Activated T-helper 1 cell treated with anti-CD3 and anti-CD28 coated beads, Interleukin-2, amount 50 U/mL, for 16 hours (primary cell): ENCODE measurements around the gene P2RX7.
"Not testable (repeated sequence)": the region's sequence is repeated elsewhere in the genome, so short reads cannot be mapped to it uniquely, and the experiment has no call there.

Experiments used
- DNase-seq, 2 donors: peaks; one replicate each; pipeline ENCODE4 v3.0.0-alpha.2; 2020; ENCODE audit warnings: low read depth in 1 of 2, low spot score in 1 of 2

The P2RX7 gene

DNA sequence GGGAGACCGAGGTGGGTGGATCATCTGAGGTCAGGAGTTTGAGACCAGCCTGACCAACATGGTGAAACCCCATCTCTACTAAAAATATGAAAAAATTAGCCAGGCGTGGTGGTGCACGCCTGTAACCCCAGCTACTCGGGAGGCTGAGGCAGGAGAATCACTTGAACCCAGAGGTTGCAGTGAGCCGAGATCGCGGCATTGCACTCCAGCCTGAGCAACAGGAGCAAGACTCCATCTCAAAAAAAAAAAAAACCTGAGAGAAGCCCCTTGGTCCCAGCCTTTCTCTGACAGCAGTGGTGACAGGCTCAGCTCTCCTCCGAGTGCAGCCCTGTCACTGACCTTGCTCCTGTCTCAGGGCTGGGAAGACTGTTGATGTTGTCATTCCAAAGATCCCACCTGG lies 94.2 kb downstream of the P2RX7 start:
- not testable (repeated sequence) for DNase-seq

DNA sequence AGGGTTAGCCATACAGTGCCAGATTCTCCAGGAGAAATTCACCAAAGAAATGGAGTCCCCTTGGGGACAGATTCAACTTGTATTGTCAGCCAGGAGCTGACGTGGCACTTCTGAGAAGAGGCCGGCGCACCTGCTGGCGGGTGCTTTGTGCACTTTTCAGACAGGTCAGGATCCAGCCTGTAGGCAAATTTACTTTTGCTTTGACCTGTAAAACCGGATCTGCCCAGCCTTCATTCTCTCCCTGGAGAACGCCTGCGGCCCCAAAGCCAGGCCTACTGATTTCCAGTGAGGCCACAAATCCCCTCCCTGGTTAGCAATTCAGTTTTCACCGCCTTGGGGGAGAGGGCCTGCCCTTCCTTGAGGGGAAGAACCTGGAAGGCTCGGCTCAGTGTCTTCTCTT lies 94.6 kb downstream of the P2RX7 start:
- DNase-seq, result no peak

DNA sequence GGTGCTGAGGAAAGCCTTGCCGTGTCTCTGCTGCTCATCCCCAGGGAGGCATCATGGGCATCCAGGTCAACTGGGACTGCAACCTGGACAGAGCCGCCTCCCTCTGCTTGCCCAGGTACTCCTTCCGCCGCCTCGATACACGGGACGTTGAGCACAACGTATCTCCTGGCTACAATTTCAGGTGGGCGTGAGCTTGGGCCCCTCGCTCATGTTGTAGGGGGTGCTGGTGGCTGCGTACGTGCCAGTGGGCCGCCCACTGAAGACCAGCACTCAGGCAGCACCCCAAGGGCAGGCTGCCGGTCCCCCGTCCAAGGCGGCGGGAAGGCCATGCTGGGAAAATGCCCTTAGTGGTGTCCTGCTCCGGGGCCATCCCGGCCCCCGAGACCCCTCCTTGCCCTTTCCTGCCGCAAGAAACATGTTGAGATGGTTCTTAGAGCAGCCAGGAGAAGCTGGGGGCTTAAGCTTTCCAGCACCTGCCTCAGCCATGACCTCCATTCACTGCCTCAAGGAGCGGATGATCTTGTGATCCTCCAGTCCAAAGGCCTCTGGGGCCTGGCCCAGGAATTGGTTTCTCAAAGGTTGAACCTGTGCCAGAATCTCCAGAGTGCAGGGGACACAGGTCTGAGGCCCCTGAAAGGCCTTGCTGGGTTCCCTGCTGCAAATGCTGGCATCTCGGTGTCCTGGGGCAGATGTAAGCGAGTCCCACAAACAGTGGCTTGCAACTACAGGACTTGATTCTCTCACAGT lies 96.4 kb downstream of the P2RX7 start:
- DNase-seq, result no peak

DNA sequence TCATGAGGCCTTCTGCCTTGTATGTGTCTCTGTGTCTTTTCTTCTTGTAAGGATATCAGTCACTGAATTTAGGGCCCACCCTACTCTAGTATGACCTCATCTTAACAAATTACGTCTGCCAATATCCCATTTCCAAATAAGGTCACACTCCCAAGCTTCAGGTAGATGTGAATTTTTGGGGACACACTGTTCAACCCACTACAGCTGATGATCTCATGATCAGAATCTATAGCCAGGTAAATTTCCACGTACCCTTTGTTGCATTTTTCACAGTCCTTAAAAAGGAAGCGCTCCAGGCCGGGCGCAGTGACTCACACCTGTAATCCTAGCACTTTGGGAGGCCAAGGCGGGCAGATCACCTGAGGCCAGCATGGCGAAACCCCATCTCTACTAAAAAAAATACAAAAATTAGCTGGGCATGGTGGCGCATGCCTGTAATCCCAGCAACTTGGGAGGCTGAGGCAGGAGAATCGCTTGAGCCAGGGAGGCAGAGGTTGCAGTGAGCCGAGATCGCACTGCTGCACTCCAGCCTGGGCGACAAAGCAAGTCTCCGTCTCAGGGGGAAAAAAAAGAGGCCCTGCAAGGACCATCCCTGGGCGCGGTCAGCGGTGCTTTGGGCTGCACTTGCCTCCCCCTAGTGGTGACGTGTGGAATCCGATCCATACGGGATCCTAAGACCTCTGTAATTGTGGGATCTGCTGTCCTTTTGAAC lies 97.3 kb downstream of the P2RX7 start:
- peak; percentile 28 to 38 for DNase-seq

DNA sequence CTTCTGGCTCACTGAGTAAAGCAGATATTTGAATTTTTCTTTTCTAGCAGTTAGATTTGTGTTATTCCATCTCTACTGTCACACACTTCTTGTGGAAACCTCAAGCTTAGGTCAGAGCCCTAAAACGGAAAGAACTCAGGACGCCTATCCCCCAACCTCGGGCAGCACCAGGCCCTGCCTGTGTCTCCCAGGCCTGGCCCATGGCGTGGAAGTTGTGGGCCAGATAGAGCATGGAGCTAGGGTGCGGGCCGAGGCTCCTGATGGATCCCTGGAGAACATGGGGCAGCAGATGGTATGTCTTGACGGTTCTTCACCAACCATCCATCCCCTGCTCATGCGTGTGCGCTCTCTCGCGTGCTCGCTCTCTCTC lies 97.8 kb downstream of the P2RX7 start:
- DNase-seq, result no peak

DNA sequence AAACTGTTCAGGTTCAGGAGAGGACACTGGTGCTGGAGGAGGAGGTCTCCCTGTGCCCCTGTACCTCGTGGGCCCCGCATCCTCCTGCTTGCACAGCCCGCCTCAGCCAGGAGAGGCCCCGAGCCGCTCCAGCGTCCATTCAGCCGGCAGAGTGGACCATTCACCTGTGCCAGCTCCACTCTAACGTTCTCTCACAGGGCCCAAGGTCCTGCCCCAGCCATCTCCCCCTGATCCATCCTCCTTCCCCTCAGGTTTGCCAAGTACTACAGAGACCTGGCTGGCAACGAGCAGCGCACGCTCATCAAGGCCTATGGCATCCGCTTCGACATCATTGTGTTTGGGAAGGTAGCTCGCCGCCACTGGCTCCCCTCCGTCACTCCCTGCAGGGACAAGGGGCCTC lies 99.5 kb downstream of the P2RX7 start:
- DNase-seq, result no peak

DNA sequence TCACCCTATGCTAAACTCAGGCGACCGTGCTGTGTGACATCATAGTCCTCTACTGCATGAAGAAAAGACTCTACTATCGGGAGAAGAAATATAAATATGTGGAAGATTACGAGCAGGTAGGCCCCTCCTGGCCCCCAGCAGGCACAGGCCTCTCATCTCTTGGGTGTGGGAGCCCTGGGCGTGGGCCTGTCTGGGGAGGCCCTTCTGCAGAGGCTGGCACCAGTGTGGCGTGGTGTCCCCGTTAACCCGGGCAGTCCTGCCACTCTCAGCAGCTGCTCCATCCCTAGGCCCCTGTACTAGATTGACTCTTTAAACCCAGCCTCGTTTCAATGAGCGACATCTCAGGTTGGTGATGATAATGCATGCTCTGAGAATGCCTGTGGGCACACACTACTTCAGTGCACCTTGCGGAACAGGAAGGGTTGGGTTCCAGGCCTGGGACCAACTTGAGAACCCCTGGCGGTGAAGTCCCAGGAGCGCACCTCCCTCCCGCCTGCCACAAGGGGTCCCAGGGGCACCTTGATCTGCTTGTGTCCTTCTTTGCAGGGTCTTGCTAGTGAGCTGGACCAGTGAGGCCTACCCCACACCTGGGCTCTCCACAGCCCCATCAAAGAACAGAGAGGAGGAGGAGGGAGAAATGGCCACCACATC lies 100.4 kb downstream of the P2RX7 start:
- no peak for DNase-seq

DNA sequence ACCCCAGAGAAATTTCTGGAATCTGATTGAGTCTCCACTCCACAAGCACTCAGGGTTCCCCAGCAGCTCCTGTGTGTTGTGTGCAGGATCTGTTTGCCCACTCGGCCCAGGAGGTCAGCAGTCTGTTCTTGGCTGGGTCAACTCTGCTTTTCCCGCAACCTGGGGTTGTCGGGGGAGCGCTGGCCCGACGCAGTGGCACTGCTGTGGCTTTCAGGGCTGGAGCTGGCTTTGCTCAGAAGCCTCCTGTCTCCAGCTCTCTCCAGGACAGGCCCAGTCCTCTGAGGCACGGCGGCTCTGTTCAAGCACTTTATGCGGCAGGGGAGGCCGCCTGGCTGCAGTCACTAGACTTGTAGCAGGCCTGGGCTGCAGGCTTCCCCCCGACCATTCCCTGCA lies 100.9 kb downstream of the P2RX7 start:
- no peak for DNase-seq

DNA sequence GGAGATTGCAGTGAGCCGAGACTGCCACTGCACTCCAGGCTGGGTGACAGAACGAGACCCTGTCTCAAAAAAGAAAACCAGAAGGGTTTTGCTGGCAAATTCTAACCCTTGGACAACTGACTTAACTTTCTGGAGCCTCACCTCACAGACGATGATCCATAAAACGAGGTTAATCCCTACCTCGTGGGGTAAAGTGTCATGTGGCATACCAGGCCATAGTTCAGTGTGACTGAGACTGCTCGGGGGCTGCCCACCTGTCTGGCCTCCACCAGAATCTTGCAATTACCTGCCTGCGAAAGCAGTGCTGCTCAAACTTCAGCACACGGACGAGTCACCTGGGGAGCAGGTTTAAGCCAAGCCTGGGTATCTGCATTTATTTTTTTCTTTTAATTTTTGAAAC lies 104.1 kb downstream of the P2RX7 start:
- DNase-seq, result no peak

DNA sequence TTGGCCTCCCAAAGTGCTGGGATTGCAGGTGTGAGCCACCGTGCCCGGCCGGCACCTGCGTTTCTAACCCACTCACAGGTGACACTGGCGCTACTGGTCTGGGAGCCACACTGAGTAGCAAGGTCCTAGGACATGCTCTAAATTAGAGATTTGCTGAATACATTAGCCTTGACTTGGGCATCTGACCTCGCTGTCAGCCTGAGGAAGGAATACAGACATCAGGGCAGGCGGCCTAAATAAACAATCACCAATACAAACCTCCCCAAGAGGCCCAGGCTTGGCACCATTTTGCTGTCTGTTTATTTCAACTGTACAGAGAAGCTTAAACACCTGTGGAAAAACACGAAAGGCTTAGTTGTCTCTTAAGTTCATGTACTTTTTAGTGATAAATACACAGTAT lies 104.7 kb downstream of the P2RX7 start:
- no peak for DNase-seq
